H9 (cell line): Measurements from ENCODE around the gene PLS3. TPM values are rescaled to one million over a fixed set of nuclear protein-coding genes. Genes with fewer than 3 reads are reported as not detected.

Experiments used
- DNase-seq: peaks from one replicate; pipeline ENCODE4 v3.0.0-alpha.2; 2017
- H2AFZ ChIP-seq: one replicate; pipeline ENCODE4 v1.6.1; 2013; ENCODE audit warnings: mild to moderate bottlenecking, low read length, control low read depth, moderate library complexity
- H2AK5ac ChIP-seq: 2 replicates; pipeline ENCODE4 v1.6.1; 2013; ENCODE audit warnings: low read length, control low read depth, mixed read lengths; ENCODE audit not compliant: insufficient read length
- H2BK120ac ChIP-seq: one replicate; pipeline ENCODE4 v1.6.1; 2013; ENCODE audit warnings: low read depth, mild to moderate bottlenecking, low read length, control low read depth, inconsistent platforms; ENCODE audit not compliant: poor library complexity, severe bottlenecking
- H2BK12ac ChIP-seq: 2 replicates; pipeline ENCODE4 v1.6.1; 2013; ENCODE audit warnings: low read length, control low read depth, mixed read lengths, low read depth; ENCODE audit not compliant: insufficient read length
- H2BK15ac ChIP-seq: 2 replicates; pipeline ENCODE4 v1.6.1; 2013; ENCODE audit warnings: low read depth, low read length, control low read depth
- H2BK20ac ChIP-seq: one replicate; pipeline ENCODE4 v1.6.1; 2013; ENCODE audit warnings: low read depth, mild to moderate bottlenecking, low read length, control low read depth, inconsistent platforms; ENCODE audit not compliant: poor library complexity, severe bottlenecking
- H2BK5ac ChIP-seq: 2 replicates; pipeline ENCODE4 v1.6.1; 2013; ENCODE audit warnings: low read length, control low read depth, mixed read lengths; ENCODE audit not compliant: insufficient read length
- H3K14ac ChIP-seq: 2 replicates; pipeline ENCODE4 v1.6.1; 2013; ENCODE audit warnings: low read length, control low read depth; ENCODE audit not compliant: insufficient read depth
- H3K18ac ChIP-seq: 2 replicates; pipeline ENCODE4 v1.6.1; 2013; ENCODE audit warnings: low read depth, mild to moderate bottlenecking, mixed read lengths, low read length, control low read depth; ENCODE audit not compliant: insufficient read length
- H3K23ac ChIP-seq: 2 replicates; pipeline ENCODE4 v1.6.1; 2013; ENCODE audit warnings: low read length, control low read depth, mixed read lengths, low read depth; ENCODE audit not compliant: insufficient read length
- H3K23me2 ChIP-seq: 2 replicates; pipeline ENCODE4 v1.6.1; 2013; ENCODE audit warnings: low read depth, mild to moderate bottlenecking, mixed read lengths, low read length, control low read depth; ENCODE audit not compliant: insufficient read length, poor library complexity, severe bottlenecking
- H3K27ac ChIP-seq: 2 replicates; pipeline ENCODE4 v1.5.1; 2013; ENCODE audit warnings: low read length, control low read depth, mixed read lengths, low read depth; ENCODE audit not compliant: insufficient read length
- H3K27me3 ChIP-seq: 2 replicates; pipeline ENCODE4 v1.6.1; 2013; ENCODE audit warnings: low read length, control low read depth, inconsistent platforms; ENCODE audit not compliant: insufficient read depth
- H3K4ac ChIP-seq: 2 replicates; pipeline ENCODE4 v1.6.1; 2013; ENCODE audit warnings: low read depth, mild to moderate bottlenecking, control low read depth, inconsistent platforms, low read length, moderate library complexity
- H3K4me1 ChIP-seq: 2 replicates; pipeline ENCODE4 v1.6.1; 2013; ENCODE audit warnings: low read length, control low read depth, inconsistent platforms; ENCODE audit not compliant: insufficient read depth
- H3K4me2 ChIP-seq: 2 replicates; pipeline ENCODE4 v1.6.1; 2013; ENCODE audit warnings: low read length, control low read depth, mixed read lengths; ENCODE audit not compliant: insufficient read length, insufficient read depth
- H3K56ac ChIP-seq: 2 replicates; pipeline ENCODE4 v1.6.1; 2013; ENCODE audit warnings: low read depth, mild to moderate bottlenecking, mixed read lengths, low read length, control low read depth; ENCODE audit not compliant: insufficient read length
- H3K79me1 ChIP-seq: 2 replicates; pipeline ENCODE4 v1.6.1; 2013; ENCODE audit warnings: low read depth, mild to moderate bottlenecking, moderate library complexity, low read length, control low read depth, inconsistent platforms; ENCODE audit not compliant: insufficient read depth, poor library complexity, severe bottlenecking
- H3K79me2 ChIP-seq: 2 replicates; pipeline ENCODE4 v1.6.1; 2013; ENCODE audit warnings: low read length, control low read depth, inconsistent platforms; ENCODE audit not compliant: insufficient read depth
- H3K9ac ChIP-seq: 2 replicates; pipeline ENCODE4 v1.6.1; 2013; ENCODE audit warnings: low read length, control low read depth, mixed read lengths; ENCODE audit not compliant: insufficient read length; ENCODE audit errors: extremely low read depth
- H3K9me3 ChIP-seq: one replicate; pipeline ENCODE4 v1.6.1; 2013; ENCODE audit warnings: low read depth, low read length, inconsistent platforms; ENCODE audit not compliant: control insufficient read depth
- H3T11ph ChIP-seq: one replicate; pipeline ENCODE4 v1.6.1; 2013; ENCODE audit warnings: mild to moderate bottlenecking, low read length, control low read depth, inconsistent platforms
- H4K20me1 ChIP-seq: one replicate; pipeline ENCODE4 v1.6.1; 2013; ENCODE audit not compliant: control insufficient read depth, insufficient read length, insufficient read depth
- H4K5ac ChIP-seq: 2 replicates; pipeline ENCODE4 v1.6.1; 2013; ENCODE audit warnings: low read depth, mild to moderate bottlenecking, mixed read lengths, low read length, control low read depth; ENCODE audit not compliant: insufficient read length
- H4K8ac ChIP-seq: replicated peaks from 2 replicates; pipeline ENCODE4 v1.6.1; 2013; ENCODE audit warnings: low read length, control low read depth, mixed read lengths, low read depth; ENCODE audit not compliant: insufficient read length
- H4K91ac ChIP-seq: 2 replicates; pipeline ENCODE4 v1.6.1; 2013; ENCODE audit warnings: low read depth, mild to moderate bottlenecking, moderate library complexity, mixed read lengths, low read length, control low read depth; ENCODE audit not compliant: insufficient read length
- H3K27ac Mint-ChIP-seq, 3 experiments: 2 replicates in 2 of 3; 3 replicates in 1 of 3; pipeline ENCODE4 v1.8.0; 2020 to 2021; ENCODE audit warnings: mixed read lengths in 3 of 3, mild to moderate bottlenecking in 1 of 3, moderate library complexity in 1 of 3
- H3K27me3 Mint-ChIP-seq: 2 replicates; pipeline ENCODE4 v1.8.0; 2021; ENCODE audit warnings: low read depth, mild to moderate bottlenecking, moderate library complexity, mixed read lengths
- H3K36me3 Mint-ChIP-seq, 3 experiments: 2 replicates in 2 of 3; 3 replicates in 1 of 3; pipeline ENCODE4 v1.8.0; 2020 to 2021; ENCODE audit warnings: low read depth in 3 of 3, mixed read lengths in 3 of 3; ENCODE audit not compliant: insufficient read depth in 1 of 3
- H3K4me1 Mint-ChIP-seq, 2 experiments: 2 replicates each; pipeline ENCODE4 v1.8.0; 2020; ENCODE audit warnings: mixed read lengths in 2 of 2
- H3K4me3 Mint-ChIP-seq, 2 experiments: 2 replicates in 1 of 2; 3 replicates in 1 of 2; pipeline ENCODE4 v1.8.0; 2020 to 2021; ENCODE audit warnings: mild to moderate bottlenecking in 2 of 2, mixed read lengths in 2 of 2, moderate library complexity in 1 of 2
- H3K9me3 Mint-ChIP-seq, 2 experiments: 2 replicates in 1 of 2; 3 replicates in 1 of 2; pipeline ENCODE4 v1.8.0; 2020; ENCODE audit warnings: mild to moderate bottlenecking in 2 of 2, mixed read lengths in 2 of 2, moderate library complexity in 1 of 2
- CTCF ChIP-seq: fragments of 200-600 bp; sonication (generic); conservative IDR thresholded peaks from 3 replicates; pipeline ENCODE4 v1.8.0; 2021; ENCODE audit warnings: antibody characterized with exemption, mild to moderate bottlenecking
- WGBS: extraction: QIAGEN DNeasy Blood & Tissue Kit; methylation state at CpG from one replicate; pipeline ENCODE4 v1.1.7; 2013; ENCODE audit warnings: missing lambda C conversion rate, low lambda C conversion rate, mixed read lengths; ENCODE audit not compliant: insufficient read length; ENCODE audit errors: extremely low coverage; 5-methylcytosine and 5-hydroxymethylcytosine counted together
- total RNA-seq: library from RNA; stranded (reverse); gene quantifications from 2 replicates; pipeline ENCODE4 v1.2.1, GENCODE V29; 2021

Gene PLS3
- total RNA-seq, 1 experiment from 2014 or later = 315 TPM

GRCh38 chrX:115591856-115592842 lies 31.2 kb downstream of the PLS3 start:
- Histone ChIP-seq H3K79me2 (peaks cover 3% of the 10 kb centered on the region; the same call in 1 of the 2 replicates), H2AK5ac (no peak overlapping the region), H3K27me3 (no peaks in the 10 kb centered on the region), H2AFZ (no peak overlapping the region), H3K79me1 (peaks cover 4% of the 10 kb centered on the region), H4K8ac (no peak overlapping the region), H4K20me1 (no peaks in the 10 kb centered on the region), H4K91ac (no peak overlapping the region), H2BK12ac (no peak overlapping the region), H3K9me3 (no peaks in the 10 kb centered on the region), H2BK120ac (no peak overlapping the region), H2BK20ac (no peak overlapping the region), H3K9ac (no peak overlapping the region), H2BK15ac (no peak overlapping the region), H3K4me2 (no peak overlapping the region), H3K23ac (no peak overlapping the region), H3K14ac (no peak overlapping the region), H3K23me2 (no peaks in the 10 kb centered on the region), H3T11ph (no peak overlapping the region), H2BK5ac (no peak overlapping the region), H3K18ac (no peak overlapping the region), H3K4me1 (peaks cover 2% of the 10 kb centered on the region; the same call in 1 of the 2 replicates), H3K27ac (peak overlapping the region; percentile 26), H4K5ac (no peak overlapping the region), H3K56ac (no peak overlapping the region), H3K4ac (no peak overlapping the region)
- whole genome bisulfite sequencing = no CpG with 5 or more reads among the region's 11 CpGs
- DNase-seq = no peak
- Mint-ChIP-seq H3K27ac (peak overlapping the region; percentile 71 to 88 (median 81)), H3K4me3 (no peak overlapping the region), H3K36me3 (peaks cover 2 to 24% (median 16%) of the 10 kb centered on the region in 3 experiments; a peak in 5 of 7 replicates), H3K27me3 (no peaks in the 10 kb centered on the region), H3K4me1 (peaks cover 59% of the 10 kb centered on the region in 2 experiments), H3K9me3 (no peaks in the 10 kb centered on the region)
- TF ChIP-seq CTCF = no peak
